Spinal cord (tissue), 10 donors: Measurements from ENCODE around the gene BBS9. TPM values are rescaled to one million over a fixed set of nuclear protein-coding genes. Genes with fewer than 3 reads are reported as not detected.

Experiments used
- DNase-seq, 6 donors: peaks; one replicate each; pipeline versions ENCODE4 v3.0.0 to v3.0.0-alpha.2; 2013 to 2015; ENCODE audit warnings: low spot score in 6 of 6, low read depth in 4 of 6
- H3K27ac ChIP-seq: one replicate; pipeline ENCODE4 v1.5.1; 2013; ENCODE audit warnings: low read depth, low read length, control low read depth
- H3K27me3 ChIP-seq: one replicate; pipeline ENCODE4 v1.6.1; 2013; ENCODE audit warnings: low read length; ENCODE audit not compliant: control insufficient read depth, insufficient read depth
- H3K36me3 ChIP-seq: one replicate; pipeline ENCODE4 v1.6.1; 2013; ENCODE audit warnings: low read length; ENCODE audit not compliant: control insufficient read depth, insufficient read depth
- H3K4me1 ChIP-seq: one replicate; pipeline ENCODE4 v1.6.1; 2013; ENCODE audit warnings: low read length; ENCODE audit not compliant: control insufficient read depth, insufficient read depth
- H3K4me3 ChIP-seq: one replicate; pipeline ENCODE4 v1.5.1; 2013; ENCODE audit warnings: low read depth, low read length, control low read depth
- H3K9me3 ChIP-seq: one replicate; pipeline ENCODE4 v1.6.1; 2013; ENCODE audit warnings: low read length; ENCODE audit not compliant: control insufficient read depth, insufficient read depth
- WGBS: methylation state at CpG from one replicate; pipeline ENCODE4 v1.1.5; 2013; ENCODE audit warnings: missing lambda C conversion rate; ENCODE audit not compliant: insufficient coverage; 5-methylcytosine and 5-hydroxymethylcytosine counted together
- polyA plus RNA-seq, 2 donors: library from polyadenylated mRNA; unstranded; fragments of 120-200 nt; gene quantifications; one replicate each; pipeline ENCODE4 v1.2.1, GENCODE V29; 2013; ENCODE audit not compliant: insufficient read length in 2 of 2
- total RNA-seq, 2 donors: library from RNA; depleted of rRNA in 1 of 2; stranded (reverse); fragments of 120-200 nt in 1 of 2; fragments of >200 nt in 1 of 2; gene quantifications; one replicate each; pipeline versions ENCODE4 v1.2.3 to v1.2.4, GENCODE V29; 2013 to 2014
- donor health status: healthy.

The BBS9 gene
- total and polyA plus RNA-seq, 4 donors: 19.3 to 67.8 (median 28.9) TPM

DNA sequence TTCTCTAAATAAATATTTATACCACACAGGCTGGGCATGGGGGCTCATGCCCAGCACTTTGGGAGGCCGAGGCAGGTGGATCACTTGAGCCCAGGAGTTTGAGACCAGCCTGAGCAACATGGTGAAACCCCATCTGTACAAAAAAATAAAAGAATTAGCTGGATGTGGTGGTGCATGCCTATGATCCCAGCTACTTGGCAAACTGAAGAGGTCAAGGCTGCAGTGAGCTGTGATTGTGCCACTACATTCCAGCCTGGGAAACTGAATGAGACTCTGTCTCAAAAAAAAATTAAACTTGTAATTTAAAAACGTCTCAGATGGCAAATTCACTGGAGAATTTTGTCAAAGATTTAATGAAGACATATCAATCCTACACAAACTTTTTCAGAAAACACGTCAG lies 498.4 kb downstream of the BBS9 start:
- no peak for DNase-seq
- WGBS: no CpG with 5 or more reads among the region's 3 CpGs
- Histone ChIP-seq H3K27ac (no peak overlapping the region), H3K4me3 (no peak overlapping the region), H3K36me3 (no peaks in the 10 kb centered on the region), H3K9me3 (no peaks in the 10 kb centered on the region), H3K27me3 (no peaks in the 10 kb centered on the region), H3K4me1 (no peaks in the 10 kb centered on the region)

DNA sequence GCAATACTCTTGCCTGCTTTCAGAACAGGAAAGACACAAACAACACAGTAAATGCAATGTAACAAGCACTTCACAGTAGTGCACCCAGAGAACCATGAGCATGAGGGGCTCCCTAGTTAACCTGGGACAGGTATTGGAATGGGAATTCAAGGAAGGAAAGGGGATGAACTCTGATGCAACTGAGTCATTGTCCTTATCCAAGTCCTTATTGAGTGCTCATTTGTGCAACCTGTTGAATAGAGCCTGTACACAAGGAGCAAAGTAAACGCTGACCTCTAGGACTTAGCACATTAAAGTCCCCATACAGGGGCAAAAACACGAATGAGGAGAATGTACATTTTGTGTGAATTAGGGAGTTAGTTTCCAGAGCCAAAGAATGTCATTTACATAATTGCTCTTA lies 499.5 kb downstream of the BBS9 start:
- Histone ChIP-seq H3K4me3 (no peak overlapping the region), H3K27me3 (no peaks in the 10 kb centered on the region), H3K36me3 (no peaks in the 10 kb centered on the region), H3K4me1 (no peaks in the 10 kb centered on the region), H3K9me3 (no peaks in the 10 kb centered on the region), H3K27ac (no peak overlapping the region)
- DNase-seq: no peak
- no CpG with 5 or more reads among the region's 2 CpGs for WGBS

DNA sequence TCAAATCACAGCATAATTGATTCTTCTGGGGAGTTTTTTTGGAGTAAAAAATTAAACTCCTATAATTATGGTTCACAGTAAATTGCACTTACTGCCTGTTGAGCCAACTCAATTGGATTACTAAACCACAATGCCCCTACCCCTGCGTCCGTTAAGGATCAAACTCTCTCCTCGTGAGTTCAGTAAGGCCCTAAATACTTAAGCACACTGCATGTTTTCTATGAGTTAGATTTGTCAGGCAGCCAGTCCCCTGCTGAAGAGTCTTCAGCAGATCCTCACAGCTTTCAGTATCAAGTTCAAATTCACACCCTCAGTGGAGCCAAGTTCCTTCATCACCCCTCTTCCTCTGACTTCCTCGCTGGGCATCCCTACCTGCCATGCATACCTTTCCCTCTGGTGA lies 501.0 kb downstream of the BBS9 start:
- Histone ChIP-seq H3K27ac (no peak overlapping the region), H3K27me3 (no peaks in the 10 kb centered on the region), H3K4me1 (no peaks in the 10 kb centered on the region), H3K4me3 (no peak overlapping the region), H3K36me3 (no peaks in the 10 kb centered on the region), H3K9me3 (no peaks in the 10 kb centered on the region)
- WGBS: 81% methylated on average over 4 of the region's 4 CpGs
- DNase-seq: no peak

DNA sequence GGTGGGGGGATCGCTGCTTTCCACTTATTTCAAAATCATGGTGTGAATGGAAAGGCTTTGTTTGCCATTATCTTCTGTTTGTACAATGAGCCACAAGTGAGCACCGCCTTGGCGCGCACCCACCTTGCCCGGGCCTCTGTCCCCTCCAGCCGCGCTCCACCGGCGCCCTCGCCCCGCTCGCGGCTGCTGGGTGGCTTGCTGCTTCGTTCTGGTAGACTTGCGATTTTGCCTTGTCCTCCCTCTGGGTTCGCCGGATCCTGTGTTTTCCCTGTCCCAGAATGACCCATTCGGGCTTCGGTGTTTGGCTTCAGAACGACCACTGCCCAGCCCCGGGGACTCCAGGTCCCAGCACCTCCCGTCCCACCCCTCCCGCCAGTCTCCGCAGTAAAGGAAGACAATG lies 503.0 kb downstream of the BBS9 start:
- WGBS: 95% methylated on average over 20 of the region's 24 CpGs
- H3K4me1 ChIP-seq: no peaks in the 10 kb centered on the region
- no peaks in the 10 kb centered on the region for H3K27me3 ChIP-seq
- H3K36me3 ChIP-seq: no peaks in the 10 kb centered on the region
- H3K9me3 ChIP-seq: no peaks in the 10 kb centered on the region
- H3K27ac ChIP-seq: no peak overlapping the region
- no peak overlapping the region for H3K4me3 ChIP-seq
- DNase-seq: no peak

DNA sequence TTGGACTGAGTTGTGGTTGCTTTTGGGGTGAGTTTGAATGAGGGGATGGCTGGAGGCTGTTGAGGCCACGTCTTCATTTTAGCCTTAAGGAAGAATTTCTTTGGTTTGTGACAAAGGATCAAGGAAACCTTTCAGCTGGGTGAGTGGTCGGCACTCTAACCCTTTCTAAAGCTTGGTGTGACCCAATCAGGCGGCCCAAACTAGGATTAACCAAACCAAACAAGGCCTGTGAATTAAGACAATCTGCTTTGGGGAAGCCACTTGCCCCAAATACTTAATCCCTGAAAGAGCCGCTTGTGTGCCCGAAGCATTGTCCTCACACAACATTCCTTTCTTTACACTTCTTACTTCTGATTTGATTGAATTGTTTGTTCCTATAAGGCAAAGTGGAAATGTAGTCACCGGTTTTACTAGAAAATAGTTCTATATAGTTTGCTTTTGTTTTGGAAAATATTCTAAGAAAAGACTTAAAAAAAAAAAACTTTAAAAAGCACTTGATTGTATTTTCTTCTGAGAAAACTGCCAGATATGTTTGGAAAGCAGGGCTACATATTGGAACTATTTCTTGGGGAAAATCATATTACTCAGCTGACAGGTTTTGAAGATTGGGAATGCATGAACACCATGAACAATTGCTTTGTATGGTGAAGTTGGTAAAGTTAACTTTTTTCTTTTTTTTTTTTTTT lies 503.6 kb downstream of the BBS9 start:
- WGBS: 81% methylated on average over 3 of the region's 6 CpGs
- no peak for DNase-seq
- H3K27ac ChIP-seq: no peak overlapping the region

DNA sequence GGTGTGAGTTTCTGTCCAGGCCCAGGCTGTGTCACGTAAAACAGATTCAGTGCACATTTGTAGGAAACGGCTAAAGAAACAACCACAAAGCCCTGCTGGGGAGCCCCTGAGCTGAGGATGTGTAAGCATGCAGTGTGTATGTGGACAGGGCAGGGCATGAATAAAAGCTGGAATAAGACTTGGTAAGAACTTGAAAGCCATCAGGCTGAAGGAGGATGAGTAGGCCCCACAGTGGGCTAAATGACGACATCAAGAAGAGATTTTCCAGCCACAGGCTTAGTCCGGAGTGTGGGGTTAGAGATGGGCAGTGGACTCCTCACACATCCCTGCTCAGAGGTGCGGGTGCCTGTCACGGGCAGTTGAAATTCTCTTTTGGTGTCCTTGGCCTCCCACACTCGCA lies 505.2 kb downstream of the BBS9 start:
- H3K27ac ChIP-seq: no peak overlapping the region
- no peaks in the 10 kb centered on the region for H3K9me3 ChIP-seq
- WGBS: 83% methylated on average over 6 of the region's 7 CpGs
- no peak for DNase-seq
- H3K27me3 ChIP-seq: no peaks in the 10 kb centered on the region
- no peaks in the 10 kb centered on the region for H3K36me3 ChIP-seq
- no peak overlapping the region for H3K4me3 ChIP-seq
- H3K4me1 ChIP-seq: no peaks in the 10 kb centered on the region

More for the DNA sequence above, 503.6 kb downstream of the BBS9 start:
- H3K27me3 ChIP-seq: no peaks in the 10 kb centered on the region
- no peaks in the 10 kb centered on the region for H3K9me3 ChIP-seq
- no peak overlapping the region for H3K4me3 ChIP-seq
- H3K36me3 ChIP-seq: no peaks in the 10 kb centered on the region
- no peaks in the 10 kb centered on the region for H3K4me1 ChIP-seq

DNA sequence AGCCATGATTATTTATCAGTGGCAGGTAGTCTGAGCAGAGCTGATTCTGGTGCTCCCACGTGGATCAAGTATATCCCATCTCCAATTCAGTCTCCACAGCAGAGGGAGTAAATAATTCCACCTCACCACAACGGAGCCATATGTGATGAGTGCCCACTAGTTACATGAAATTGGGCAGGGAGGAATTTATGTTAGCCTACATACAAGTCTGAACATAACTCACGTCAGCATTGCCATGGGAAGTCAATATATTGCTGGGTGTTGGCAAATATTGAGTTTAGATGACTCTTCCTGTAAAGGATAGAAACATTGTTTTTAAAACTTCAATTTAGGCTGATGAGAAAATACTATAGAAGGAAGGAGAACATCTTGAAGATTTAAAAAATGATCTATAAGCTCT lies 507.0 kb downstream of the BBS9 start:
- Histone ChIP-seq H3K27me3 (no peaks in the 10 kb centered on the region), H3K9me3 (no peaks in the 10 kb centered on the region), H3K27ac (no peak overlapping the region), H3K4me3 (no peak overlapping the region), H3K4me1 (no peaks in the 10 kb centered on the region), H3K36me3 (no peaks in the 10 kb centered on the region)
- whole genome bisulfite sequencing: no CpG with 5 or more reads among the region's 3 CpGs
- no peak for DNase-seq

DNA sequence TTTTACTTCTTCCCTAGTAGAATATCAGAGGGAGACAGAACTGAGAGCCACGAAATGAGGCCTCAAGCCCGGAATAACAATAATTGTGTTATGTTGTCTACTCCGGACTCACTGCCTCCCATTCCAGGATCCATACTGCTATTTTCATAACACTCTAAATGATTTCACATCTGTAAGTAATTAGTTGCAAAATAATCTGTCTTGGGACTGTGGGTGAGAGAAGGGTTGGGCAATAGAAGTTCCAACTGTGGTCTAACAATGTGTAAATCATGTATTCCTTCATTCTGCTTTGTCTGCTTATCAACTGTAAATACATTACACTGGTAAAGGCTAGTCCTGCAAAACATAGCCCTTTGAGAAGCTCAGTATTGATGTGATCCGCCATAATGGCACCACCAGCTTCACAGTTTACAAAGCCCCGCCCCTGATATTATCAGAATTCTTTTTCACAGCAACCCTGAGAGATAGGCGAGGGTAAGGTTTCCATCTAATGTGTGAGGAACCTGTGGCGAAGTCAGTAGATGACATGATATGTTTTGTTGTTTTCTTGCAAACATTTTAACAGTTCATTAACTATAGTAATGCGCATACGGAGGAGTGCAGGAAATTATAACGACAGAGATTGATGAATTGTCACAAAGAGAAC lies 510.3 kb downstream of the BBS9 start:
- Histone ChIP-seq H3K4me3 (no peak overlapping the region), H3K9me3 (no peaks in the 10 kb centered on the region), H3K4me1 (no peaks in the 10 kb centered on the region), H3K36me3 (no peaks in the 10 kb centered on the region), H3K27me3 (no peaks in the 10 kb centered on the region), H3K27ac (no peak overlapping the region)
- no peak for DNase-seq
- 100% methylated on average over 1 of the region's 10 CpGs for whole genome bisulfite sequencing

DNA sequence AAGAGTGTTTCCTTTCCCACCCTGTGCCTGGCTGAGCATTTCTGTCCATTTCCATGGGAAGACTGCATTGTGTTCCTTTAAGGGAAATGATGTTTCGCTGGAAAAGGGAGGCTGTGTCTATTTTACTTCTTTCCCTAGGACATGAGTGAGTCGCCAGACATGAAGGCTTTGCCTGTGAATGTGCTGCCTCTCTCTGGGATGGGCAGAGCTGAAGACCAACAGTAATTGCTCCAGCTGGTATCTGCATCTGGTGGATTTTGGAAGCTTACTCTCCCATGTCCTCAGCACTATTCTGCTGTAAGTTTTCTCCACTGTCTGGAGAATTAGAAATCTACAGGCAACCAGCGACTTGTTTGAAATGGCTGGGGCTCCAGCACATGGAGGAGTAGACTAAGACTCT lies 511.4 kb downstream of the BBS9 start:
- peak in 1 of 6 donors; percentile 27 for DNase-seq
- Histone ChIP-seq H3K36me3 (no peaks in the 10 kb centered on the region), H3K27me3 (no peaks in the 10 kb centered on the region), H3K4me1 (no peaks in the 10 kb centered on the region), H3K9me3 (no peaks in the 10 kb centered on the region), H3K27ac (no peak overlapping the region), H3K4me3 (no peak overlapping the region)
- 68% methylated on average over 3 of the region's 3 CpGs for WGBS

DNA sequence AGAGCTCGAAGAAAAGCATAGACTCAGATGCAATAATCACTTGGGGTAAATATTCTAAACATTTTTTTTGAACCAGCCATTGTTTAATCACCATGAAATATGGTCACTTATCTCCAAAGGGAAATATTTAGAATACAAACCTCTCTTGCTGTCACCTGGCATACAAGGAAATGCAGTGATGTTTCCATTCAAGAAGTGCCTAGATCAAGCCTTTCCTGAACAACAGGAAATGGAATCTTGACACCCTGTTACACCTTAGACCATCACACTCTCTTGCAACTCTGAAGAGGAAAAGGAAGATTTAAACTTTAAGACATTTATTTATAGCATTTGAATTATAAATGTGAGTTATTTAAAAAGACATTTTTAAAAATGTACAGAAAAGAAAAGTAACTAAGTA lies 512.9 kb downstream of the BBS9 start:
- H3K27me3 ChIP-seq: no peaks in the 10 kb centered on the region
- H3K9me3 ChIP-seq: no peaks in the 10 kb centered on the region
- no peaks in the 10 kb centered on the region for H3K4me1 ChIP-seq
- H3K4me3 ChIP-seq: no peak overlapping the region
- H3K36me3 ChIP-seq: no peaks in the 10 kb centered on the region
- H3K27ac ChIP-seq: no peak overlapping the region
- no CpG with 5 or more reads among the region's 1 CpG for WGBS
- DNase-seq: no peak
